Measurements from ENCODE around the gene LRRC43.

Gene LRRC43

DNA sequence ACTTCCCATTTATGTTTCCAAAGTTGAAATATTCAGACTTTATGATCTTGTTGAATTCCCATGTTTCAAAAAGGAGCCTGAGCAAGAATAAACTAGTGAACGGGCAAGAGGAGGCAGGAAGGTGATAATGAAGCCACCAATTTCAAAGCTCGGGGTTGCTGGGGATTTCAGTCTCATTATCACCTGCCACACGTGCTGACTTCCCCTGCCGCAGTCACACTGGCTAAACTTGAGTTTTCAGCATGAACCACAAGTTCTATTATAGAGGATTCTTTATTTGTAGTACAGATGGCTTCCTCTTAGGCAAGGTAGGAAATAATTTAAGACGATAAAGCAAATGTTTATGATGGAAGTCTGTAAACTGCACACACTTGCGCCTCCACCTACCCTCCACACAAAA is 61.0 kb downstream of the LRRC43 start:
- DNase-seq (ENCODE audit: low read depth) = no peak
- TF ChIP-seq, protein P1, sequence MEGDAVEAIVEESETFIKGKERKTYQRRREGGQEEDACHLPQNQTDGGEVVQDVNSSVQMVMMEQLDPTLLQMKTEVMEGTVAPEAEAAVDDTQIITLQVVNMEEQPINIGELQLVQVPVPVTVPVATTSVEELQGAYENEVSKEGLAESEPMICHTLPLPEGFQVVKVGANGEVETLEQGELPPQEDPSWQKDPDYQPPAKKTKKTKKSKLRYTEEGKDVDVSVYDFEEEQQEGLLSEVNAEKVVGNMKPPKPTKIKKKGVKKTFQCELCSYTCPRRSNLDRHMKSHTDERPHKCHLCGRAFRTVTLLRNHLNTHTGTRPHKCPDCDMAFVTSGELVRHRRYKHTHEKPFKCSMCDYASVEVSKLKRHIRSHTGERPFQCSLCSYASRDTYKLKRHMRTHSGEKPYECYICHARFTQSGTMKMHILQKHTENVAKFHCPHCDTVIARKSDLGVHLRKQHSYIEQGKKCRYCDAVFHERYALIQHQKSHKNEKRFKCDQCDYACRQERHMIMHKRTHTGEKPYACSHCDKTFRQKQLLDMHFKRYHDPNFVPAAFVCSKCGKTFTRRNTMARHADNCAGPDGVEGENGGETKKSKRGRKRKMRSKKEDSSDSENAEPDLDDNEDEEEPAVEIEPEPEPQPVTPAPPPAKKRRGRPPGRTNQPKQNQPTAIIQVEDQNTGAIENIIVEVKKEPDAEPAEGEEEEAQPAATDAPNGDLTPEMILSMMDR (conservative IDR thresholded peaks at IDR 0.05; ENCODE audit: low read length) = no peak
- H3K4me3 ChIP-seq (ENCODE audit: low read length) = no peak overlapping the region

DNA sequence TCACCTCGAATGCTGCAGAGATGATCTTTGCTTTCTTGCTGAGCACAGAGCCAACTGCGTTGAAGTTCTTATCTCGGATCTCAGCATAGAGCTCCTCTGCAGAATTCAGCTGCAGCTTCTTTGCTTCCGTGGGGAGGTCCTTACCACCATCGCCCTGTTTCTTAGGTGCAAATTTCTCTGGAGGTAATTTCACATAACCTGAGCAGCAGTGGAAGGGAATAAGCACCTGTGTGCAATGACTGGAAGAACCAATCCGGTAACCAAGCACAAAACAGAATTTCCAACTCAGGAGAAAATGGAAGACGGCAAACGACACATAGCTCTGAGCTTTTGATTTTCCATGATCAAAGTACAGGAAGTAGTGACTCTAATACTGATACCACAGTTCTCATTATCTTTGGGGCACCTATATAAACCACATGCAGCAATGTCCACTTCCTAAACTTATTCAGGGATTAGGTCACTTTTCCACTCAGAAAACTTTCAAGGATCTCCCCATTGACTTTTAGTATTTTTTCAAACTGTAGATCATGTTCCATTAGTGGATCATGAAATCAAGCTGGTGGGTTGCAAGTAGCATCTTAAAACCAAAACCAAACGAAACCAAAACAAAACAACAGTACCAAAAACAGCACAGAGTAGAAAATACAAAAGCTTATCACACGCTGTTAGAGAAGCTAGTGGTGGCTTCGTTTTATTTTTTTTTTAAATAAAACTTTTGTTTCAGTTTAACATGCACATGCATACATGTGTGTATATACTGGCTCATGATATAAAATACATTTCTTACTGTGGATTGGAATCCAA is 61.8 kb downstream of the LRRC43 start:
- TF ChIP-seq, protein P1 (conservative IDR thresholded peaks at IDR 0.05; ENCODE audit: low read length) = no peak
- DNase-seq (ENCODE audit: low read depth) = no peak
- H3K4me3 ChIP-seq (ENCODE audit: low read length) = no peak overlapping the region

DNA sequence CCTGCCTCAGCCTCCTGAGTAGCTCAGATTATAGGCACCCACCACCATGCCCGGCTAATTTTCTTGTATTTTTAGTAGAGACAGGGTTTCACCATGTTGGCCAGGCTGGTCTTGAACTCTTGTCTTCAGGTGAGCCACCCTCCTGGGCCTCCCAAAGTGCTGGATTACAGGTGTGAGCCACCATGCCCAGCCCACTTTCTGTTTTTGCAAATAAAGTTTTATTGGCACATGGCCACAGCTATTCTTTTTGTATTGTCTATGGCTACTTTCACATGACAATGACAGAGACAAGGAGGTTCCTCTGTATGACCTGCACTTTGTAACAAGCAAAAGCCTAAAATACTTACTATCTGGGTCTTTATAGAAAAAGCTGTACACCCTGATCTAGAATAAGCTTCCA is 62.6 kb downstream of the LRRC43 start:
- TF ChIP-seq, protein P1 (conservative IDR thresholded peaks at IDR 0.05; ENCODE audit: low read length) = no peak
- DNase-seq (ENCODE audit: low read depth) = no peak
- H3K4me3 ChIP-seq (ENCODE audit: low read length) = no peak overlapping the region

DNA sequence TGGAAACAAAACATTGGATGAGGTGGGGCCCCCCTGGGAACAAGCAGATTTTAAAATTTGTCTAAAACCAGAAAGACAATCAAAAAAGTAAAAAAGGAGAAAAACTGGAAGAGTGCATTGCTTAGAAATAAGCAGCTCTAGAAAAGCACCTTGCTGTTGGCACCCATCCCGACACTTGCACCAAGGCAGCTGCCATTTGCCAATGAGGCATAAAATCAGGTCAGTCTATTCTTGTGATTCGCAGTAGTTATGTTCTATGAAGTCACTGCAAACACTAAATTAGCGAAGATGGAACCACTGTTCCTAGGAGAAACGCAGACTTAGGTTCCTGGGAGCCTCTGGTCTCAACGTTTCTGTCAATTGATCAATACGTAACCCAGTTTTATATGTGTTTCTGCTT is 67.1 kb downstream of the LRRC43 start:
- H3K4me3 ChIP-seq (ENCODE audit: low read length) = no peak overlapping the region
- DNase-seq (ENCODE audit: low read depth) = no peak
- TF ChIP-seq, protein P1 (conservative IDR thresholded peaks at IDR 0.05; ENCODE audit: low read length) = no peak

DNA sequence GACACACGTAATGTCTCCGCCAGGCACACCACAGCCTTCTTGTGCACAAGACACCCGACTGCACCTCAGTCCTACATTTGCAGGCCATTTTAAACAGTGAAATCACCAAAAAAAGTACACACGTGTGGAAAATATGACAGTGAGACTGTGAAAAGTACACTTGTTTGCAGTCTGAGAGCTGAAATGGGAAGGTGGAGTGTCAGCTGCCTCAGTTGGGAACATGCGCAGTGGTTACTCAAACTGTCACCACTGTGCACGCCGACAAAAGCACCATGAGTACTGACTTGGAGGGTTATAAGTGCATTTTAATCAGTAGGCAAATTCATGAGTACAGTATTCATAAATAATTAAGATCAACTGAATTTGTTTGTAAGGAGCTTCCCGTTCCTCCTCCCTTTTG is 67.6 kb downstream of the LRRC43 start:
- H3K4me3 ChIP-seq (ENCODE audit: low read length) = no peak overlapping the region
- TF ChIP-seq, protein P1 (conservative IDR thresholded peaks at IDR 0.05; ENCODE audit: low read length) = no peak
- no peak for DNase-seq (ENCODE audit: low read depth)

Data from AG10803 (cell line).